HCT116 (cell line): ENCODE results near the gene STAU1. TPM values are rescaled to one million over a fixed set of nuclear protein-coding genes. Genes with fewer than 3 reads are reported as not detected.

Experiments
- ATAC-seq: fragments of 200-7000 bp; cut with Tn5 transposase; 2 replicates; pipeline ENCODE4 v1.9.1; 2020; ENCODE audit warnings: mild to moderate bottlenecking, moderate library complexity
- BruUV-seq: library from RNA; stranded (reverse); fragments of 400-500 nt; replicated peaks from 2 replicates; lab custom pipeline; 2021; lab: Mats Ljungman, UMichigan
- CTCF ChIA-PET: fragments of 300-600 bp; sonication (Branson Sonifier 250); formaldehyde crosslinking; loops from one replicate; lab custom pipeline; 2021; ENCODE audit warnings: antibody characterized with exemption; lab: Charles Lee
- POLR2A ChIA-PET: fragments of 300-600, 350-600 bp; sonication (Branson Sonifier 250); formaldehyde crosslinking; loops from one replicate; lab custom pipeline; 2021; ENCODE audit warnings: antibody characterized with exemption; lab: Charles Lee
- RAD21 ChIA-PET, 2 experiments: fragments of 300-600 bp; sonication (Branson Sonifier 250); formaldehyde crosslinking; loops; one replicate each; lab custom pipeline; 2023; ENCODE audit warnings: low total read pairs in 2 of 2; ENCODE audit not compliant: uncharacterized antibody in 2 of 2, unreplicated experiment in 2 of 2, low non-redundant PET in 1 of 2; lab: Charles Lee
- DNase-seq: peaks from one replicate; pipeline ENCODE4 v3.0.0-alpha.2; 2010; ENCODE audit warnings: low read depth, low spot score
- H2AFZ ChIP-seq: fragments of 200-600 bp; shearing (Covaris generic), sonication (generic); 2 replicates; pipeline ENCODE4 v1.6.1; 2017; ENCODE audit warnings: low read depth, mixed run types, mixed read lengths, antibody characterized with exemption, low read length; ENCODE audit not compliant: poor library complexity, severe bottlenecking
- H3K27ac ChIP-seq: 2 replicates; pipeline ENCODE4 v1.5.1; 2012; ENCODE audit warnings: low read depth, low read length
- H3K27me3 ChIP-seq: fragments of 200-600 bp; sonication (generic); 2 replicates; pipeline ENCODE4 v1.6.1; 2016; ENCODE audit warnings: mixed run types, low read length, mixed read lengths; ENCODE audit not compliant: insufficient read depth
- H3K36me3 ChIP-seq, 2 experiments: fragments of 200-500 bp in 1 of 2; fragments of 200-600 bp in 1 of 2; sonication (Bioruptor generic) in 1 of 2; sonication (generic) in 1 of 2; 2 replicates each; pipeline versions ENCODE4 v1.5.1 to v1.6.1; 2014 to 2016; ENCODE audit warnings: low read length in 2 of 2, inconsistent platforms in 1 of 2, mixed read lengths in 1 of 2, mixed run types in 1 of 2; ENCODE audit not compliant: insufficient read depth in 2 of 2, control insufficient read depth in 1 of 2
- H3K4me1 ChIP-seq, 2 experiments: fragments of 200-600 bp in 1 of 2; sonication (generic) in 1 of 2; 2 replicates each; pipeline versions ENCODE4 v1.5.1 to v1.6.1; 2012 to 2017; ENCODE audit warnings: low read length in 2 of 2, inconsistent platforms in 1 of 2, mild to moderate bottlenecking in 1 of 2, mixed read lengths in 1 of 2, mixed run types in 1 of 2, moderate library complexity in 1 of 2; ENCODE audit not compliant: insufficient read depth in 2 of 2, control insufficient read depth in 1 of 2
- H3K4me2 ChIP-seq: fragments of 200-600 bp; sonication (generic); 2 replicates; pipeline ENCODE4 v1.6.1; 2017; ENCODE audit warnings: mixed run types, low read length, mixed read lengths
- H3K4me3 ChIP-seq, 2 experiments: fragments of 200-600 bp in 1 of 2; sonication (generic) in 1 of 2; replicated peaks in 1 of 2; 2 replicates each; pipeline ENCODE4 v1.5.1; 2011 to 2016; ENCODE audit warnings: low read length in 2 of 2, control low read depth in 1 of 2, low read depth in 1 of 2, mild to moderate bottlenecking in 1 of 2, mixed read lengths in 1 of 2, mixed run types in 1 of 2
- H3K79me2 ChIP-seq: fragments of 200-600 bp; sonication (generic); 2 replicates; pipeline ENCODE4 v1.6.1; 2017; ENCODE audit warnings: mild to moderate bottlenecking, mixed run types, low read length, moderate library complexity, mixed read lengths; ENCODE audit not compliant: insufficient read depth
- H3K9ac ChIP-seq: fragments of 200-600 bp; sonication (generic); 2 replicates; pipeline ENCODE4 v1.6.1; 2016; ENCODE audit warnings: low read length, mixed read lengths
- H3K9me2 ChIP-seq: fragments of 200-600 bp; sonication (generic), shearing (Covaris generic); 2 replicates; pipeline ENCODE4 v1.6.1; 2017; ENCODE audit warnings: mixed run types, mild to moderate bottlenecking, moderate library complexity; ENCODE audit not compliant: insufficient read depth
- H3K9me3 ChIP-seq, 2 experiments: fragments of 200-500 bp in 1 of 2; fragments of 200-600 bp in 1 of 2; sonication (Bioruptor generic) in 1 of 2; sonication (generic) in 1 of 2; 2 replicates each; pipeline ENCODE4 v1.6.1; 2014 to 2017; ENCODE audit warnings: low read length in 2 of 2, mixed read lengths in 2 of 2, inconsistent platforms in 1 of 2, low read depth in 1 of 2, mild to moderate bottlenecking in 1 of 2, mixed run types in 1 of 2, moderate library complexity in 1 of 2; ENCODE audit not compliant: control insufficient read depth in 1 of 2, insufficient read depth in 1 of 2
- H4K20me1 ChIP-seq: fragments of 200-600 bp; sonication (generic), shearing (Covaris generic); 2 replicates; pipeline ENCODE4 v1.6.1; 2017; ENCODE audit warnings: mixed run types, mild to moderate bottlenecking, moderate library complexity; ENCODE audit not compliant: insufficient read depth
- ATF3 ChIP-seq: IDR thresholded peaks from 2 replicates; pipeline ENCODE4 v1.6.1; 2012
- CEBPB ChIP-seq: IDR thresholded peaks from 2 replicates; pipeline ENCODE4 v1.6.1; 2012; ENCODE audit warnings: low read depth
- ELF1 ChIP-seq: IDR thresholded peaks from 2 replicates; pipeline ENCODE4 v1.6.1; 2012; ENCODE audit warnings: low read depth, borderline replicate concordance
- EZH2 ChIP-seq: fragments of 200-600 bp; sonication (generic); IDR thresholded peaks from 2 replicates; pipeline ENCODE4 v1.6.1; 2017; ENCODE audit warnings: antibody characterized with exemption, mixed run types
- FOSL1 ChIP-seq: IDR thresholded peaks from 2 replicates; pipeline ENCODE4 v1.6.1; 2012; ENCODE audit warnings: low read depth
- JUND ChIP-seq: IDR thresholded peaks from 2 replicates; pipeline ENCODE4 v1.6.1; 2012
- MAX ChIP-seq: IDR thresholded peaks from 2 replicates; pipeline ENCODE4 v1.6.1; 2012
- POLR2A ChIP-seq: IDR thresholded peaks from 2 replicates; pipeline ENCODE4 v1.7.0; 2011; ENCODE audit warnings: borderline replicate concordance; ENCODE audit not compliant: insufficient read depth, insufficient read length; ENCODE audit errors: extremely low read depth
- POLR2AphosphoS5 ChIP-seq: IDR thresholded peaks from 2 replicates; pipeline ENCODE4 v1.6.1; 2011; ENCODE audit warnings: mild to moderate bottlenecking, low read depth, low read length, moderate library complexity
- REST ChIP-seq: IDR thresholded peaks from 2 replicates; pipeline ENCODE4 v1.6.1; 2012; ENCODE audit warnings: low read depth
- SIN3A ChIP-seq: IDR thresholded peaks from 2 replicates; pipeline ENCODE4 v1.6.1; 2012; ENCODE audit warnings: low read depth
- SP1 ChIP-seq: IDR thresholded peaks from 2 replicates; pipeline ENCODE4 v1.6.1; 2012; ENCODE audit warnings: low read depth
- TCF7L2 ChIP-seq: IDR thresholded peaks from 2 replicates; pipeline ENCODE4 v1.7.0; 2011; ENCODE audit warnings: borderline replicate concordance, inconsistent platforms; ENCODE audit not compliant: insufficient read depth, insufficient read length; ENCODE audit errors: extremely low read depth
- YY1 ChIP-seq: IDR thresholded peaks from 2 replicates; pipeline ENCODE4 v1.6.1; 2011; ENCODE audit warnings: low read length, low read depth, moderate library complexity, mild to moderate bottlenecking; ENCODE audit not compliant: insufficient replicate concordance; ENCODE audit errors: extremely low read depth
- ZFX ChIP-seq: fragments of 450-650 bp; IDR thresholded peaks from 2 replicates; pipeline ENCODE4 v1.6.1; 2017
- intact Hi-C: fragments of 100-400 bp; cut with micrococcal nuclease; formaldehyde crosslinking; loops from 2 replicates; pipeline ENCODE4 v1.10.0; 2022
- total RNA-seq: library from RNA; stranded (reverse); gene quantifications from one replicate; pipeline ENCODE4 v1.2.1, GENCODE V29; 2021; ENCODE audit not compliant: unreplicated experiment
- TF ChIP-seq, protein P1 (sequence below), 3 experiments: fragments of 200-600 bp in 1 of 3; sonication (generic) in 1 of 3; IDR thresholded peaks in 2 of 3; conservative IDR thresholded peaks in 1 of 3; 2 replicates each; pipeline ENCODE4 v1.5.1; 2012 to 2017; ENCODE audit warnings: low read depth in 2 of 3, low read length in 2 of 3, antibody characterized with exemption in 1 of 3, borderline replicate concordance in 1 of 3, control low read depth in 1 of 3, mild to moderate bottlenecking in 1 of 3, mixed read lengths in 1 of 3, mixed run types in 1 of 3, moderate library complexity in 1 of 3; ENCODE audit not compliant: insufficient read depth in 1 of 3

STAU1 gene
- total RNA-seq, 1 experiment from 2014 or later: 90.3 TPM

DNA sequence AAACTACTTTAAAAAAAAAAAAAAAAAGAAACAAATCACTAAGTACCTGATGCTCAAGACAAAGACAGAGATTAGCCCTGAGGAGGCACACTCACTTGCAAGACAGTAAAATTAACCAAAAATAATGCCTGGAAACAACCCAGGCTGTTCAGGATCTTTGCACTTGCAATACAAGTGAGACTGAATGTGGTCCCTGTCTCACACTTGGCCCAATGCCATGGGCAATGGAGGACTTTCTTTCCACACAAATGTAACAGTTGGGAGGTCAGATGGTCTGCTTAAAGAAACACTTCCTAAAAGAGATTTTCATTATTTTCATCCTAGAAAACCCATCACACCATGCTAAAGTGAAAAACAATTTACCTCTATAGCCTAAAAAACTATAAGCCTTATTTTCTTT is 16.2 kb downstream of the STAU1 start:
- Histone ChIP-seq H4K20me1 (peaks cover 14% of the 10 kb centered on the region; the same call in 1 of the 2 replicates), H3K79me2 (peaks cover 94% of the 10 kb centered on the region), H3K27ac (no peak overlapping the region), H3K4me3 (no peak overlapping the region), H3K27me3 (no peaks in the 10 kb centered on the region), H3K9me2 (no peaks in the 10 kb centered on the region), H2AFZ (no peak overlapping the region), H3K36me3 (peaks cover 4 to 14% of the 10 kb centered on the region in 2 experiments; a peak in 3 of 4 replicates), H3K4me1 (no peaks in the 10 kb centered on the region), H3K4me2 (no peak overlapping the region), H3K9ac (no peak overlapping the region), H3K9me3 (no peaks in the 10 kb centered on the region)
- ATAC-seq: no peak
- TF ChIP-seq, protein P1, sequence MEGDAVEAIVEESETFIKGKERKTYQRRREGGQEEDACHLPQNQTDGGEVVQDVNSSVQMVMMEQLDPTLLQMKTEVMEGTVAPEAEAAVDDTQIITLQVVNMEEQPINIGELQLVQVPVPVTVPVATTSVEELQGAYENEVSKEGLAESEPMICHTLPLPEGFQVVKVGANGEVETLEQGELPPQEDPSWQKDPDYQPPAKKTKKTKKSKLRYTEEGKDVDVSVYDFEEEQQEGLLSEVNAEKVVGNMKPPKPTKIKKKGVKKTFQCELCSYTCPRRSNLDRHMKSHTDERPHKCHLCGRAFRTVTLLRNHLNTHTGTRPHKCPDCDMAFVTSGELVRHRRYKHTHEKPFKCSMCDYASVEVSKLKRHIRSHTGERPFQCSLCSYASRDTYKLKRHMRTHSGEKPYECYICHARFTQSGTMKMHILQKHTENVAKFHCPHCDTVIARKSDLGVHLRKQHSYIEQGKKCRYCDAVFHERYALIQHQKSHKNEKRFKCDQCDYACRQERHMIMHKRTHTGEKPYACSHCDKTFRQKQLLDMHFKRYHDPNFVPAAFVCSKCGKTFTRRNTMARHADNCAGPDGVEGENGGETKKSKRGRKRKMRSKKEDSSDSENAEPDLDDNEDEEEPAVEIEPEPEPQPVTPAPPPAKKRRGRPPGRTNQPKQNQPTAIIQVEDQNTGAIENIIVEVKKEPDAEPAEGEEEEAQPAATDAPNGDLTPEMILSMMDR (IDR thresholded peaks at IDR 0.05 in 2 of 3, conservative IDR thresholded peaks at IDR 0.05 in 1 of 3; ENCODE audit: borderline replicate concordance in 1 of 3, insufficient read depth in 1 of 3, low read depth in 2 of 3, low read length in 2 of 3): no peak
- TF ChIP-seq YY1 (no peak), REST (no peak), POLR2A (no peak), ELF1 (no peak), FOSL1 (no peak), ATF3 (no peak), SIN3A (no peak), MAX (no peak), POLR2AphosphoS5 (no peak), EZH2 (no peak), TCF7L2 (no peak), SP1 (no peak), JUND (no peak), CEBPB (no peak), ZFX (no peak)
- POLR2A ChIA-PET: no interaction called here
- BruUV-seq: no TSS peak
- intact Hi-C loops: no loop called here
- RAD21 ChIA-PET: no interaction called here
- no peak for DNase-seq
- CTCF ChIA-PET: no interaction called here
